Measurements from ENCODE around the gene IL17F.

Gene IL17F

DNA sequence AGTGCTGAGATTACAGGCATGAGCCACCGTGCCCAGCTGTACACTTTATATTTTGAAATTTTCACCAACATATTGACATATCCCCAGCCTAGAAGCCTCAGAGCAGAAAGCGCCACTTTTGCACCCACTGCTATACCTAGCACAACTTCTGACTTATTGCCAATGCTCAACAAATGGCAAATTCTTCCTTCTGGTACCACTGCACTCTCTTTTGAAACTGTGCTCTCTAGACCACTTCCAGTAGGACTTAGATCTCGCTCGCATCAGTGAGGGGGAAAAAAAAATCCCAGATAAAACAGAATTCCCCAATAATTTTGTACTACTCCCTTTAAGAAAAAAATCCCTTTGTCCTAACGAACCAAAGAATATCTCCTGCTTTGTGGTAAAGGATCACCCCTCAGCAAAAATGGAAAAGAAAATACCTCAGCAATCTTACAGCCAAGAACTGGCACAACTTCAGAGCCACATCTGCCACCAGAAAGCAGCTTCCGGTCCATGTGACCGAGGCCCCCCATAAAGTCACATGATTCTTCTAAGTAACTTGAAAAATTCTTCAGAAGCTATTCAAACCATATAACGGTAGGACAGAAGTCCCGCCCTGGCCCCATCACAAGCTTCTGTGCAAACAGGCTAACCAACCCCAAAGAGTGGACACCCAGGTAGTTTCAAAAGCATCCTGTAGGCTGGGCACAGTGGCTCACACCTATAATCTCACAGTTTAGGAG is 18.5 kb upstream of the IL17F start:
- no peak for TF ChIP-seq EZH2 (optimal IDR thresholded peaks at IDR 0.05; ENCODE audit: low read depth, low read length)
- no peak for TF ChIP-seq EZH2phosphoT487 (IDR thresholded peaks at IDR 0.05; ENCODE audit: low read length)
- TF ChIP-seq, protein P1, sequence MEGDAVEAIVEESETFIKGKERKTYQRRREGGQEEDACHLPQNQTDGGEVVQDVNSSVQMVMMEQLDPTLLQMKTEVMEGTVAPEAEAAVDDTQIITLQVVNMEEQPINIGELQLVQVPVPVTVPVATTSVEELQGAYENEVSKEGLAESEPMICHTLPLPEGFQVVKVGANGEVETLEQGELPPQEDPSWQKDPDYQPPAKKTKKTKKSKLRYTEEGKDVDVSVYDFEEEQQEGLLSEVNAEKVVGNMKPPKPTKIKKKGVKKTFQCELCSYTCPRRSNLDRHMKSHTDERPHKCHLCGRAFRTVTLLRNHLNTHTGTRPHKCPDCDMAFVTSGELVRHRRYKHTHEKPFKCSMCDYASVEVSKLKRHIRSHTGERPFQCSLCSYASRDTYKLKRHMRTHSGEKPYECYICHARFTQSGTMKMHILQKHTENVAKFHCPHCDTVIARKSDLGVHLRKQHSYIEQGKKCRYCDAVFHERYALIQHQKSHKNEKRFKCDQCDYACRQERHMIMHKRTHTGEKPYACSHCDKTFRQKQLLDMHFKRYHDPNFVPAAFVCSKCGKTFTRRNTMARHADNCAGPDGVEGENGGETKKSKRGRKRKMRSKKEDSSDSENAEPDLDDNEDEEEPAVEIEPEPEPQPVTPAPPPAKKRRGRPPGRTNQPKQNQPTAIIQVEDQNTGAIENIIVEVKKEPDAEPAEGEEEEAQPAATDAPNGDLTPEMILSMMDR (IDR thresholded peaks at IDR 0.05; ENCODE audit: low read length) = no peak
- Histone ChIP-seq H2AFZ (ENCODE audit: low read length) (no peak overlapping the region), H3K4me1 (ENCODE audit: low read length) (no peaks in the 10 kb centered on the region), H3F3A (ENCODE audit: insufficient read depth, low read length) (0 out of 2 replicates have a peak, but pooled peaks cover 11% of the 10 kb centered on the region), H3K9me3 (replicated peaks; ENCODE audit: insufficient read depth, low read length) (no peaks in the 10 kb centered on the region), H3K9ac (ENCODE audit: low read length) (no peak overlapping the region), H3K4me2 (ENCODE audit: low read depth, low read length) (no peak overlapping the region), H3K4me3 (ENCODE audit: low read length) (no peak overlapping the region), H3K79me2 (ENCODE audit: low read length) (no peaks in the 10 kb centered on the region), H3K36me3 (replicated peaks; ENCODE audit: insufficient read depth, low read length) (0 out of 2 replicates have a peak, but pooled peaks cover 6% of the 10 kb centered on the region), H4K20me1 (ENCODE audit: insufficient read depth, low read length) (0 out of 2 replicates have a peak, but pooled peaks cover 5% of the 10 kb centered on the region), H3K27me3 (replicated peaks; ENCODE audit: insufficient read depth, low read length) (no peaks in the 10 kb centered on the region), H3K27ac (ENCODE audit: low read length) (no peak overlapping the region), H3K9me2 (replicated peaks; ENCODE audit: insufficient read depth, low read length) (no peaks in the 10 kb centered on the region)
- DNase-seq = no peak

DNA sequence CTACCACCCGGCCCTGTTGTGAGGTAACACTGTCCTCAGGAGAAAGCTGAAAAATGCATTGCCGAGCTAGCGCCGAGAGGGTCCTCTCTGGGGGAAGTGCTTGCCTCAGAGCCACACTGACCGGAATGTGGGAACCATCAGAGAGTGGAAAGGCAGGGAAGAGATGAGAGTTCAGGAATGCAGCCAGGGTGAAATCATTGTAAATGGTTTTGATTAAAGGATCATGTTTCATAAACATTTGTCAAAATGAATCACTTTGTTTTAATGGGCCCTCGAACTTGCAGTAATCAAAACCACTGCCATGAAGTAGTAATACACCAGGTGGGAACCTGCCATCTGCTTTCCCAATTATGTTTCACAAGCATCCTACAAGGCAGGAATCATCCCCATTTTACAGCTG is 16.9 kb upstream of the IL17F start:
- H3K27ac ChIP-seq (ENCODE audit: low read length) = no peak overlapping the region
- no peaks in the 10 kb centered on the region for H3K4me1 ChIP-seq (ENCODE audit: low read length)
- no peaks in the 10 kb centered on the region for H3K9me3 ChIP-seq (replicated peaks; ENCODE audit: insufficient read depth, low read length)
- 0 out of 2 replicates have a peak, but pooled peaks cover 6% of the 10 kb centered on the region for H3K36me3 ChIP-seq (replicated peaks; ENCODE audit: insufficient read depth, low read length)
- H3F3A ChIP-seq (ENCODE audit: insufficient read depth, low read length) = 0 out of 2 replicates have a peak, but pooled peaks cover 11% of the 10 kb centered on the region
- H3K4me3 ChIP-seq (ENCODE audit: low read length) = no peak overlapping the region
- H3K27me3 ChIP-seq (replicated peaks; ENCODE audit: insufficient read depth, low read length) = no peaks in the 10 kb centered on the region
- no peak for TF ChIP-seq EZH2phosphoT487 (IDR thresholded peaks at IDR 0.05; ENCODE audit: low read length)
- no peak for TF ChIP-seq EZH2 (optimal IDR thresholded peaks at IDR 0.05; ENCODE audit: low read depth, low read length)
- TF ChIP-seq, protein P1 (IDR thresholded peaks at IDR 0.05; ENCODE audit: low read length) = no peak
- H3K79me2 ChIP-seq (ENCODE audit: low read length) = no peaks in the 10 kb centered on the region
- no peak overlapping the region for H2AFZ ChIP-seq (ENCODE audit: low read length)
- 0 out of 2 replicates have a peak, but pooled peaks cover 5% of the 10 kb centered on the region for H4K20me1 ChIP-seq (ENCODE audit: insufficient read depth, low read length)
- H3K4me2 ChIP-seq (ENCODE audit: low read depth, low read length) = no peak overlapping the region
- H3K9me2 ChIP-seq (replicated peaks; ENCODE audit: insufficient read depth, low read length) = no peaks in the 10 kb centered on the region
- H3K9ac ChIP-seq (ENCODE audit: low read length) = no peak overlapping the region
- DNase-seq = no peak

DNA sequence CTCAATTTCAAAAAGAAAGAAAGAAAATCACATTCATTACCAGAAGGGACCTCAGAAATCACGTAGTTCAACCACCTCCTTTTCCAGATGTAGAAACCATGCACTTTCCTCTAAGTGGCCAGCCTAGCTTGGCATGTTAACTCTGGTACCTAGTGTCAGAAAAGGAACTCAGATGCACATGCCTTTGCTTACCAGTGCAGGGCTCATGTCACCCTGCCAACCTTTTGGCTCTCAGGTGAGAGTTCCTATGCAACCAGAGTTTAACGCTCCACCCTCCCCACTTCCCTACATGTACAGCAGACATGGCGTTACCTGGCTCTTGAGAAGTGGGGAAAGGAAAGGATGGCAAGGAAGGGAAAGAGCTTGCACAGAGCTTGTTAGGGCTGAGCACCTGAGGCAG is 16.3 kb upstream of the IL17F start:
- H3F3A ChIP-seq (ENCODE audit: insufficient read depth, low read length) = 0 out of 2 replicates have a peak, but pooled peaks cover 11% of the 10 kb centered on the region
- H3K4me1 ChIP-seq (ENCODE audit: low read length) = no peaks in the 10 kb centered on the region
- H2AFZ ChIP-seq (ENCODE audit: low read length) = no peak overlapping the region
- no peaks in the 10 kb centered on the region for H3K9me3 ChIP-seq (replicated peaks; ENCODE audit: insufficient read depth, low read length)
- DNase-seq = no peak
- no peak overlapping the region for H3K4me3 ChIP-seq (ENCODE audit: low read length)
- no peaks in the 10 kb centered on the region for H3K27me3 ChIP-seq (replicated peaks; ENCODE audit: insufficient read depth, low read length)
- H3K27ac ChIP-seq (ENCODE audit: low read length) = no peak overlapping the region
- no peaks in the 10 kb centered on the region for H3K9me2 ChIP-seq (replicated peaks; ENCODE audit: insufficient read depth, low read length)
- TF ChIP-seq EZH2phosphoT487 (IDR thresholded peaks at IDR 0.05; ENCODE audit: low read length) (no peak), EZH2 (optimal IDR thresholded peaks at IDR 0.05; ENCODE audit: low read depth, low read length) (no peak)
- TF ChIP-seq, protein P1 (IDR thresholded peaks at IDR 0.05; ENCODE audit: low read length) = no peak
- 0 out of 2 replicates have a peak, but pooled peaks cover 5% of the 10 kb centered on the region for H4K20me1 ChIP-seq (ENCODE audit: insufficient read depth, low read length)
- H3K9ac ChIP-seq (ENCODE audit: low read length) = no peak overlapping the region
- H3K4me2 ChIP-seq (ENCODE audit: low read depth, low read length) = no peak overlapping the region
- 0 out of 2 replicates have a peak, but pooled peaks cover 6% of the 10 kb centered on the region for H3K36me3 ChIP-seq (replicated peaks; ENCODE audit: insufficient read depth, low read length)
- no peaks in the 10 kb centered on the region for H3K79me2 ChIP-seq (ENCODE audit: low read length)

Measured in MM.1S (cell line).